GM12801 (cell line): ENCODE data around the gene UBALD1.

Source experiments
- CTCF ChIP-seq: IDR thresholded peaks from one replicate; pipeline ENCODE4 v1.5.1; 2011; ENCODE audit warnings: control low read depth; ENCODE audit not compliant: insufficient read length; ENCODE audit errors: extremely low read depth

UBALD1 gene

DNA sequence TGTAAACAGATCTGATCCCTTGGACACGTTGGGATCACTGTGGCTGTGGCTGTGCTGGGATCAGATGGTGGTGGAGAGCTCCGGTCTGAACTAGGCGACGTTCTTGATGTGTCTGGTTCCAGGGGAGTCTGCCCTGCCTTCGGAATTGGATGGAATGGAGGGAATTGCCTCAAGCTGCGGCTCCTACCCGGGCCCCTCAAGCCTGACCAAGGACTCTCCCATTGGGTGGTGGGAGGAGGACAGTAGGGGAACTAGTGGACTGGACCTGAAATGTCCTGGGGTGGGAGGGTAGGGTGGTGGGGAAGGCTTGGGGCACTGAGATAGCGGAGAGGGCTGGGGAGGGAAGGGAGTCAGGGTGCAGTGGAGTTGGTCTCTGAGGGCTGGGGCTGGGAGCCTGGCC is 3.2 kb upstream of the UBALD1 start:
- no peak for TF ChIP-seq CTCF

- no peak for TF ChIP-seq CTCF
Observed at GRCh38 chr16:4616047-4616811, 1.5 kb upstream of the UBALD1 start.

DNA sequence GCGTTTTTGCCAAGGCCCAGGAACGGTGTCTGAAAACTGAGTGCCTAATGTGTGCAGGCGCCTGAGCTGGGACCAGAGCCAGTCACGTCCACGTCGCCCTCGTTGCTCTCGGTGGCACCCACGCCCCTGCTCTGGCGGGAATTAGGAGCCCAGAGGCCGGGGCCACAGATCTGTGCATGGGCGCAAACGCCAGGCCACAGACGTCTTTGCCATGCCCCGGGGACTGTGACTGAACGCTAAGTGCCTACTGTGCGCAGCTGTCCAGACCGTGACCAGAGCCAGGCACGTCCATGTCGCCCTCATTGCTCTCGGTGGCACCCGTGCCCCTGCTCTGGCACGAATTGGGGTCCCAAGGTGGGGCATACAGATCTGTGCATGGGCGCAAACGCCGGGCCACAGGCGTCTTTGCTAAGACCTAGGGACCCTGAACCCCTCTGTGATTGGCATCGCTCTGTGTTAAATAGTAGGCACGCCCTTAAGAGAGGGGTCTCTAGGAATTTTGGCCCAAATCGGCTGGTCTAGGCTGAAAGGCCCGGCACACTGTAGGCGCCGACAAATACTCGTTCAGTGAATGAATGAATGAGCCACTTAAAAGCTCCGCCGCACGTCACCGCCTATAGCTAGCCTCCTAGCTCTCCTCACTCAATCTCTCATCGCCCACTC is 827 bp upstream of the UBALD1 start:
- no peak for TF ChIP-seq CTCF

DNA sequence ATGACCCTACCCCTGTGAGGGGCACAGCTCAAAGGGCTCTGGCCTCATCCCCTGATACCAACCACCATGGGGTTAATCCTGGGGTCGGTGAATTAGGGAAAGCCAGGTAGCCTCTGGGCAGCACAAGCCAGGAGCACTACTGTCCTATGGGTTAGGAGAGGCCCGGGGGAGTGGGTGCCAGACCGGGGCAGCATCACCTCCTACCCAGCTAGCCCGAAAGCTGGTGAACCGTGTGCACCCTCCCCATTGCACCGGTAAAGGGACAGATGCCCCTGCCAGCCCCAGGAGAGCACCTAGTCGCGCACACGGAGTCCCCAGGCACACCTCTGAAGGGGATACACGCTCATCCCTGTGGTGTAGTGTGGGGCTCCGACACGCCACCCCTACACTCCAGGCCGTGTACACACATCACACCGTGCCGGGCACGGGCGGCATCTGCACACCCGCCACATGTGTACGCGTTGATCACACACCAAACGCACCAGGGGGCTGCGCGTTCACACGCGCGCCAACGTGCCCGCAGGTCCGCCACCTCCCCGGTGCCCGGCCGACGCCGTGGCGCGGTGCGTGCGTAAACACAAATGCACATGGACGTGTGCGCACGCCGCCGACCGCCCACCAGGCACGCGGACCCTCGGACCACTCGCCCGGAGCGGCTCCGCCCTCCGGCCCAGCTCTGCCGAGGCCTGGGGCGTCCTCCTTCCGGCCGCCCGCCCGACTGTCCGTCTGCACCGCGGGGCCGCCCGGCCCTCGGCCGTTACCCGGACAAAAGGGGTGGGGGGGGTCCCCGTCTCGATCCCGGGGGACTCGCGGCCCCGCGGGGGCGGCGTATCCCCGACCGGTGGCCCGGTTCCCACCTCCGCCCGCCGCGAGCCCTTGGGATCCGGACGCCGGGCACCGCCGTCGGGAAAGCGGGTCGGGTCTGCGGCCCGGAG is 785 bp downstream of the UBALD1 start:
- no peak for TF ChIP-seq CTCF

DNA sequence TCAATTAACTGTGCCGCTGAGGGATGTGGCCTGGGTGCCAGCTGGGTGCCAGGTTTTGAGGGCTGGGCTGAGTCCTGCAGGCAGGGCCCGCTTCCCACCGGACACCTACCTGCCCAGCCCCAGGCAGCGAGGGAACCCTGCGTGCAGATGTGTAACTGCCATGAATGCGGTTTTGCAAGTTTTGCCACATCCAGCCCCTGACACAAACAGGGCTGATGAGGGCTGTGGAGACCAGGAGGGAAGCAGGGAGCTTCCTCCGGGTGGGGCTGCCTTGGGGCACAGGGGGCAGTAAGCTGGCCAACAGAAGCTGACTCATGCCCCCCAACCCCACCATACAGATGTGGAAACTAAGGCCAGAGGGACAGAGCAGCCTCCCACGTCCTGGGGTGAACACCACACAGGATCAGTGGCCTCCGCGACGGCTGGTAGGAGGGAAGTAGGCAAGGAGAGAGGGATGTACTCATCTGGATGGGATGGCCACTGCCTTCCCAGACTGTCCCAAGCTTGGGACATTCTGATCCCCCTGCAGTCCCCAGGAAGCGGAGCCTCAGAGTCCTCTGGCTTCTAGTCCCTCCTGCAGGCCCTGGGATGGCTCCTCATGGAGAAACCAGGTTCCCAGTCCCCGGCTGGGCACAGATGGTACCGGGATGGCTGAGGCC is 1.6 kb downstream of the UBALD1 start:
- TF ChIP-seq CTCF = no peak

- no peak for TF ChIP-seq CTCF
Observed at GRCh38 chr16:4612474-4612931, 2.2 kb downstream of the UBALD1 start.
